Activated T-cell treated with anti-CD3 and anti-CD28 coated beads, Interleukin-2, amount 50 U/mL, for 4 hours (primary cell): ENCODE results near the gene PPFIBP1. TPM values are rescaled to one million over a fixed set of nuclear protein-coding genes. Genes with fewer than 3 reads are reported as not detected.

ENCODE experiments used
- ATAC-seq, 2 donors: fragments of 200-7000 bp; cut with Tn5 transposase; one replicate each; pipeline ENCODE4 v1.10.0; 2021
- DNase-seq: peaks from one replicate; pipeline ENCODE4 v3.0.0-alpha.2; 2020
- H3K27me3 Mint-ChIP-seq: one replicate; pipeline ENCODE4 v1.8.0; 2021; ENCODE audit warnings: low read depth, mixed read lengths
- H3K36me3 Mint-ChIP-seq: one replicate; pipeline ENCODE4 v1.8.0; 2022; ENCODE audit warnings: mixed read lengths; ENCODE audit not compliant: insufficient read depth
- H3K4me1 Mint-ChIP-seq: one replicate; pipeline ENCODE4 v1.8.0; 2021; ENCODE audit warnings: low read depth, mixed read lengths
- H3K4me3 Mint-ChIP-seq: one replicate; pipeline ENCODE4 v1.8.0; 2021; ENCODE audit warnings: mild to moderate bottlenecking, moderate library complexity, mixed read lengths
- H3K9me3 Mint-ChIP-seq: one replicate; pipeline ENCODE4 v1.8.0; 2021; ENCODE audit warnings: mixed read lengths
- total RNA-seq, 3 donors: library from RNA; stranded (reverse); gene quantifications; one replicate each; pipeline ENCODE4 v1.2.1, GENCODE V29; 2021

The PPFIBP1 gene
- total RNA-seq, 3 donors from 2014 or later: 7.4 to 11.6 (median 10.9) TPM

DNA sequence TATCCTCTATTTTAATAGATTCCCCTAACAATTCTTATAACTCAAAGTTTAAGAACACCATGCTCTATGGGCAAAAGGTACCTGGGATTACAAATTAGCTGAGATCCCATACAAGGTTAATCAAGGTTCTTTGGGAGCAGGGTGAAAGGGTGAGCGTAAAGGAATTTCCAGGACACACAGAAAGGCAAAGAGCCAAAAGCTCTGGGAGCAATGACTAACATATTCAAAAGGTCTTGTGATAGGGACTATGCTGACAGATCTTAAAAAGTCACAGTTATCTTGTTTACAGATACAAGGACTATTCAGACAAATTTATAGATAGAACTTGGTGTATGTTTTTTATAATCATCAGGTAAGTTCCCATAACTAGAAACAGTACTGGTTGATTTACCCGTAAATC is 19.5 kb upstream of the PPFIBP1 start:
- Mint-ChIP-seq H3K36me3 (no peaks in the 10 kb centered on the region), H3K4me3 (no peak overlapping the region), H3K27me3 (peaks cover 12% of the 10 kb centered on the region), H3K9me3 (peaks cover 3% of the 10 kb centered on the region), H3K4me1 (peaks cover 9% of the 10 kb centered on the region)
- no peak for ATAC-seq
- no peak for DNase-seq

DNA sequence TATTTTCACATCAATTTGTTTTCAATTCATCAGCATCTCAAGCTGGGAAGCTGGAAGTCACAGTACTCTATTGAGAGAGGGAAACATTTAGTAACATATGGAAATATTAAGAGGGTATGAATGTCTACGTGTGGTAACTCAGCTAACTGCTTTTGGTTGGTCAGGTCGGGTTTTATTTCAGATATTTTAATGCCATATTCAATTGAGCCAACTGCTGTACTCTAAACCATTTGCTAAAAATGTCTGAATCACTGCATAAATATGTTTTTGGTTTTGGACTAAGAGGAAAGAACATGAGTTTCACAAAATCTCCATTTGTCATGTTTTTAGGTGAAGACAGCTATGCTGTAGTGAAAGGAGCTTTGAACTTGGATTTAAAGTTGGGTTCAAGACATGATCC is 18.9 kb upstream of the PPFIBP1 start:
- H3K27me3 Mint-ChIP-seq: peaks cover 9% of the 10 kb centered on the region
- H3K4me1 Mint-ChIP-seq: peaks cover 9% of the 10 kb centered on the region
- H3K4me3 Mint-ChIP-seq: no peak overlapping the region
- peaks cover 3% of the 10 kb centered on the region for H3K9me3 Mint-ChIP-seq
- no peaks in the 10 kb centered on the region for H3K36me3 Mint-ChIP-seq
- ATAC-seq (no peak), DNase-seq (no peak)

DNA sequence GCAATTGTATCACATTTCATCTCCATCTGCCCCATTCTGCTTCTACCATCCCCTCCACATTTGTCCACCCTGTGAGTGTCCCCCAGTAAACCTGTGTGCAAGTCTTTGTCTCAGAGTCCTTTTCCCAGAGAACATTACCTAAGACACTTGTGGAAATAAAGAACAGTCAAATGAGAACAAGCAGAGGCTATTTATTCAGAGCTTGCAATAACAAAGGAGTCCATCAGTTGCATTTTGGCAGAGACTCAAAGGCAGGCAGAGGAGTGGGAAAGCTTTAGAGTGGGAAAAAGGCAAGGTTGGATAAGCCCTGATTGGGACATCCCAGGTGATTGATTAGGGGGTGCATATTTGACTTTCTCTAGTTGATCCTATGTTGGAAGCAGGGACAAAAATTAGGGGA is 18.2 kb upstream of the PPFIBP1 start:
- H3K4me1 Mint-ChIP-seq: peaks cover 9% of the 10 kb centered on the region

DNA sequence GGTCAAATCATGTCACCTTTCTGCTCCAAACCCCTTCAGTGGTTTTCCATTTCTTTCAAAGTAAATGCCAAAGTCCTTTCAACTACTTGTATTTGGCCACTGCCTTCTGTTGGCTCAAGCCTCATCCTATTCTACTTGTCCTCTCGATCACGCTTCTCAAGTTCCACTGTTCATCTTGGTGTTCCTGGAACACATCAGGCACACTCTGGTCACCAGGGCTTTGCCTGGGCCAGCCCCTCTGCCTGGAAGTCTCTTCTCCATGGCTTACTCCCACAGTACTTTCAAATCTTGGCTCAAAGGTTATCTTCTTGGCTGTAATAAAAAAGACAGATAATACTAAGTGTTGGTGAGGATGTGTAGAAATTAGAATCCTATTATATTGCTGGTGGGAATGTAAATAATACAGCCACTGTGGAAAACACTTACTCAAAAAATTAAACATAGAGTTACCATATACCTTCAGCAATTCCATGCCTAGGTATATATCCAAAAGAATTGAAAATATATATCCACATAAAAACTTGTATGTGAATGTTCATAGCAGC is 17.3 kb upstream of the PPFIBP1 start:
- no peak for ATAC-seq
- H3K4me1 Mint-ChIP-seq: peaks cover 8% of the 10 kb centered on the region
- H3K9me3 Mint-ChIP-seq: peaks cover 3% of the 10 kb centered on the region
- DNase-seq: no peak
- H3K4me3 Mint-ChIP-seq: no peak overlapping the region
- H3K27me3 Mint-ChIP-seq: peaks cover 6% of the 10 kb centered on the region
- H3K36me3 Mint-ChIP-seq: no peaks in the 10 kb centered on the region

More for the DNA sequence above, 18.2 kb upstream of the PPFIBP1 start:
- Mint-ChIP-seq H3K9me3 (peaks cover 3% of the 10 kb centered on the region), H3K27me3 (peaks cover 9% of the 10 kb centered on the region), H3K36me3 (no peaks in the 10 kb centered on the region), H3K4me3 (no peak overlapping the region)
- ATAC-seq (no peak), DNase-seq (no peak)

DNA sequence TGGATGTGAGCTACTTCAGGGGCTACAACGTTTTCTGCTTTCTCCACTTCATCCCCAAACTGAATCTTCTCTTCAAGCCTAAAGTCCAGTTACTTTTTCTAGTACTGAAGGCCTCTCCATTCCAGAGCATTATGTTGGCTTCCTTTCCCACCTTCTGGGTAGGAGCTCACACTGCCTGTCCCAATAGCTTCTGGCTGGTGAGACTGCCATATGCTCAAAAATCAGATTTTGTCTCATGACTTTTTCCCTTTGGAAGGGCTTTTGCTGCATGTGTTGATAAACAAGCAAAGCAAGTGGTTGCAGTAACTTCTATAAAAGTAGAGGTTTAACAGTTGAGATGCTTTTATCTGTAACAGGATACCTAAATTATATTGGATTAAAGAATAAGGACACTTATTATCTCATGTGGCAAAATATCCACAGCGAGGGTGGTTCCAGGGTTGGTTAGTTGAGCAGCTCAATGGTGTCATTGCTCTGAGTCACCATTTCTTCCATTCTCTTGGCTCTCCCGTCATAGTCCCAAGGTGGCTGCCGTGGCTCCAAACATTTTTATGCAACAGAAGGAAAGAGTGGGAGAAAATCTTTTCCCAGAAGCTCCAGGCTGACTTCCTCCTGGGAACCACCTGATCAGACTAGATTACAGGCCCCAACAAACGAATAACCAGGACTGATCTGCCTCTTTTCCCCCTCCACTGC is 15.1 kb upstream of the PPFIBP1 start:
- peaks cover 3% of the 10 kb centered on the region for H3K9me3 Mint-ChIP-seq
- H3K36me3 Mint-ChIP-seq: no peaks in the 10 kb centered on the region
- ATAC-seq (no peak), DNase-seq (no peak)
- H3K4me3 Mint-ChIP-seq: no peak overlapping the region
- peaks cover 2% of the 10 kb centered on the region for H3K27me3 Mint-ChIP-seq
- H3K4me1 Mint-ChIP-seq: no peaks in the 10 kb centered on the region

DNA sequence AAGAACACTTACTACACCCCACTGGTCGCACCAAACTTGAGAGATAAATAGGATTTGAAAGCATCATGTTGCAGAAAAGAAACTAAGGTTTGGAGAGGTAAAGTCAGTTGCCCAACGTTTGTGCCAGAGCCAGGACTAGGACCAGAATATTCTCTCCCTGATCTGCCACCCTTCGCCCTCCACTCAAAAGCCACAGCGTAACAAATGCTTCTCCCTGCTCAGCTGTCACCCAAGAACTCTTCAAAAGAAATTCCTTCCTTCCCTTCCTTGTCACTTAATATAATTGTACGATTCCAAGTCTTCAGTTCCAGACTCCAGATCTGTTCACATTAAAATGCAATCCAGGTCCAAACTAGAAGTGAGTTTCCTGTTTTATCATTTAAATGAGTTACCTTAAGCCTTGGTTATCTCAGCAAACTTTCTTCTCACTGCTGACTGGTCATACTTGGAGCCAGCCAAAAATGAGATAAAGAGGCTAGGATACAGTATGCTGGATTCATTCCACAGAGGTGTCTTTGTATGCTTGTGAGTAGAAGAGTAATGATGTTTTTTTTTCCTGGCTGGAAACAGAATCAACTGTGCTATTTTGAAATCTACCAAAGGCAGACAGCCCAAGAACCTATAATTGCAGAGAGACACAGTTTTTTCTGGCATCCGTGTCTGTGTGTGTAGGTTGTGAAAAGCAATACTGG is 12.8 kb upstream of the PPFIBP1 start:
- Mint-ChIP-seq H3K4me1 (no peaks in the 10 kb centered on the region), H3K27me3 (peaks cover 5% of the 10 kb centered on the region), H3K36me3 (no peaks in the 10 kb centered on the region), H3K4me3 (no peak overlapping the region), H3K9me3 (peaks cover 3% of the 10 kb centered on the region)
- ATAC-seq (no peak), DNase-seq (no peak)

DNA sequence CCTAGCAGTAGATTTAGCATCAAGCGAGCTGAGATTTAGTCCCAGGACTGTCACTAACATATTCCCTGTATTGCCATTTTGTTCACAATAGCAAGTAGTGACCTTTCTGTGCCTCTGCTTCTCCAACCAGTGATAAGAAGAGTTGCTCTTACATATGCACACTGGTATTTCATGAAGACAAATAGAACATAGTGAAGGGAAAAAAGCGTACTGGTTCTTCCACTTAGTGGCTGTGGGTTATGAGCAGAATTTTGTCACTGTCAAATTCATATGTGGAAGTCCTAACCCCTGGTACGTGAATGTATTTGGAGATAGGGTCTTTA is 12.3 kb upstream of the PPFIBP1 start:
- ATAC-seq: no peak
- peaks cover 7% of the 10 kb centered on the region for H3K27me3 Mint-ChIP-seq
- no peaks in the 10 kb centered on the region for H3K36me3 Mint-ChIP-seq
- H3K4me3 Mint-ChIP-seq: no peak overlapping the region
- no peak for DNase-seq
- peaks cover 2% of the 10 kb centered on the region for H3K9me3 Mint-ChIP-seq
- H3K4me1 Mint-ChIP-seq: no peaks in the 10 kb centered on the region

DNA sequence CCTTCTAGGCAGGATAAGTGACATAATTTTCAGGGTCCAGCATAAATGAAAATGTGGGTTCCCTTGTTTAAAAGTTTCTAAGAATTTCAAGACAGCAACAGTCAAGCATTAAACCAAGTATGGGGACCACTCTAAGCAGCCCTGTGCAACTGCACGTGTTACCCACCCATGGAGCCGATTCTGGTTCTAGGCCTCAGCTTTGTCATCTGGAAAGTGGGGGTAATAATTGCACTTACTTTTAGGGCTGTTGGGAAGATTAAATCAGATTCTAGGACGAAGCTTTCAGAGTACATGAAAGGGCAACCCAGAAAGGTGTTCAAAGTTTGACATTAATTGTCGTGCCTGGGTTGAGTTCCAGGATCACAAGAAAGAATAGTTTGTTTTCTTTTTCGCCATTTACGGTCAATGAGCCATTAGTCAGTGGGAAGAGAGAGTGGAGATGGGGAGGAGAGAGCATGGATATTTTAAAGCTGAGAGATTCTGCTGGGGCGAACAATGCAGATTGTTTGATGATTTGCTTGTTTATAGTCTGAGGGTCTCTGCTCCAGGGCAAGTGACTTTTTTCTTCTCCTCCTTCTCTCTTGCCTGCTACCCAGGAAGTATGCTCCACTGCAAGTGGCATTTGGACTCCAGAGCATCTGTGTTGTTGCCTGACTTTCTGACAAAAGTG is 10.7 kb upstream of the PPFIBP1 start:
- ATAC-seq (no peak), DNase-seq (no peak)
- Mint-ChIP-seq H3K4me3 (no peak overlapping the region), H3K27me3 (peaks cover 16% of the 10 kb centered on the region), H3K36me3 (no peaks in the 10 kb centered on the region), H3K4me1 (no peaks in the 10 kb centered on the region), H3K9me3 (no peaks in the 10 kb centered on the region)

DNA sequence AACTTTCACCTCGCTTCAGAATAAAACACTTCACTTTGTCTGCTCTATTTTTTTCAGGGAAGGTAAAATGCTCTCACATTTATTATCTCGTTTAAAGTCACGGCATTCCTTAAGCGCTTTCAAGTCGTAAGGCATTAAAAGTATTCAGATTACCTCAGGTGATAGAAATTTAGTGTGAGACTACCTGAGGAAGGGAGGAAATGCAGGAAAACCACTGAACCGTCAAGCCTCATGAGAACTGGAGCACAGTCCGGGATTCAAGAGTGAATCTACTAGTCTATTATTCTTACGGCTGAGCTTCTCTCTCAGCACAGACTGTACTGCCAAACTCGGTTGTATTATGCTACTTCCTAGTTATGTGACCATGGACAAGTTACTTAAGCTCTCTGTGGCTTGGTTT is 8.3 kb upstream of the PPFIBP1 start:
- no peaks in the 10 kb centered on the region for H3K4me1 Mint-ChIP-seq
- H3K4me3 Mint-ChIP-seq: no peak overlapping the region
- no peak for ATAC-seq
- no peaks in the 10 kb centered on the region for H3K36me3 Mint-ChIP-seq
- H3K9me3 Mint-ChIP-seq: no peaks in the 10 kb centered on the region
- peaks cover 19% of the 10 kb centered on the region for H3K27me3 Mint-ChIP-seq
- no peak for DNase-seq

DNA sequence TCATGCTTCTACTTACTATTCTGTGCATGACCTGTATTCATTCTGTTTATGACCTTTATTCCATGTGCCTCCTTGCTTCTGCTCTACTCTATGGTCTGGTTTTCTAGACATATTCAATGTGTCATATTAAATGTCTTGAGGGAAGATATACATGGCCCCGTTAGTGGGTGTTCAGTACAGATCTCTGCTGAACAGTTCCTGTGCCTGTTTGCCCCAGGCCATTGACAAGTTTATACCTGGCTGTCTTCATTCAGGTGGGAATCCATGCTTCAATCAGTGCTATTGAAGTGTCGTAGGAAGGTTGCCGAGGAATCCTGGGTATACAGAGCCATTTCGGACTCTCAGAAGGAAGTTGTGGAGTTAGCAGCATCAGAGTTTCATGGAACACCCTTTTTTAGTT is 7.4 kb upstream of the PPFIBP1 start:
- no peaks in the 10 kb centered on the region for H3K36me3 Mint-ChIP-seq
- no peak overlapping the region for H3K4me3 Mint-ChIP-seq
- H3K9me3 Mint-ChIP-seq: no peaks in the 10 kb centered on the region
- peaks cover 2% of the 10 kb centered on the region for H3K4me1 Mint-ChIP-seq
- DNase-seq (no peak), ATAC-seq (no peak)
- H3K27me3 Mint-ChIP-seq: peaks cover 24% of the 10 kb centered on the region

DNA sequence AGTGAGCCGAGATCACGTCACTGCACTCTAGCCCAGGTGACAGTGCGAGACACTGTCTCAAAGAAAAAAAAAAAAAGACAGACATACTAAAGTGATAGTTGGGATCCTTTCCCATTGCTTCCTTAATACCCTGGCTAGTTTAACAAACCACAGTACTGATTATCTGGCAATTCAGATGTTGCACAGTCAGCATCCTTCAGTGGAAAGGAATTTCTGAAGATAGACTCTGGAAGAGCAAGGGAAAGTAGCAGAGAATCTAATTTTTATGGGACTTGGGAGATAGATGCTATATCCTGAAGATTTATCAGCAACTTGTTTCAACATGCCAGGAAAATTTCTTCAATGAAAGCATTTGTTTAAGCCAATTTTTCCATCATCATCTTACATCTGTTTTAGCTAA is 6.5 kb upstream of the PPFIBP1 start:
- ATAC-seq: no peak
- H3K4me3 Mint-ChIP-seq: no peak overlapping the region
- no peaks in the 10 kb centered on the region for H3K9me3 Mint-ChIP-seq
- no peak for DNase-seq
- peaks cover 8% of the 10 kb centered on the region for H3K4me1 Mint-ChIP-seq
- H3K36me3 Mint-ChIP-seq: no peaks in the 10 kb centered on the region
- peaks cover 24% of the 10 kb centered on the region for H3K27me3 Mint-ChIP-seq

DNA sequence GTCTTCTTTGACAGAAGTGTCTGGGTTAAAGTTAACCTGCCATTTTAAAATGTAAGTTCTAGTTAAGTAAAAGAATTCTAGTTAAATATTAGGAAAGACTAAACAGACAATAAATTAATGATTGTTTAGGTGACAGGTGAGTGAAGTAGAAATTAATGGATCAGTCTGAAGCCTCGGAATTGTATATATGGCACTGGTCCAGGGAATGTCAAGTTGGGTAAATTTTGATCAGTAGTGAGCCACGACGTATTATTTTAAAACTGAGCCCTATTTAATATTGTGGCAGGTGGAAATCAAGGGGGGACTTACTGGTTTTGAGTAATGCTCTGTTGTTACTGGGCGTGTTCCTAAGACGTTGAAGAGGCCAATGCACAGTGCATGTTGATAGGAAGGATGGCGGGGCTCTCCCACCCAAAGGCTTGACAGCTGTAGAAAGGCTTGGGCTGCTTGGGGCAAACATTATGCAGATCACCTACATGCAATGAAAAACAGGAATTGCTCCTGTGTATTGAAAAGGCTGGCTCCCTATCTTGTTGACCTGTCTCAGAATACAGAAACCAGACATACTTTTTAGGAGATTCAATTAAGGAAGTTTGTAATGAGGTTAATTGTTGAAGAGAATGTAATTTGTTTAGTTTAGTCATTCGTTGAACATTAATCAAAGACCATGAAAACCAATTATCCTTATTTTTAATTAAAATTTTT is 5.9 kb upstream of the PPFIBP1 start:
- Mint-ChIP-seq H3K27me3 (peaks cover 24% of the 10 kb centered on the region), H3K9me3 (no peaks in the 10 kb centered on the region), H3K36me3 (no peaks in the 10 kb centered on the region), H3K4me3 (no peak overlapping the region), H3K4me1 (peaks cover 11% of the 10 kb centered on the region)
- ATAC-seq (no peak), DNase-seq (no peak)

DNA sequence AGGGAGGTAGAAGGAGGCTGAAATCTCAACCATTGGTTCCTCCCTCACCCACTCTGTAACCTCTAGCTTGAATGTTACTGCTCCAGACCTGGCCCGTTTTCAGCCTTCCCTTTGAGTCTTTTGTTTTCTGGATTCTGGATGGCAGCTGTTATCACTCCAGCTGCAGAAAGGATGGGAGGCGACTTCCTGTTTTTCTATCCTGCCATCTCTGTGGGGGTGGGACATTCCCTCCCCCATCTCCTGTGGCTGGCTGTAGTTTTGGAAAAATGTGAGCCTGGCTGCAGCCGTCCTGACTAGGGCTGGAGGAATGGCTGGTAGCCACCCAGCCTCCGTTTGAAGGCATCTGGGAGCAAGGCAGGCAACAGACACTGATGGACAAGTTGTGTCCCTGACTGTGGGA is 2.9 kb upstream of the PPFIBP1 start:
- peaks cover 33% of the 10 kb centered on the region for H3K4me1 Mint-ChIP-seq
- no peaks in the 10 kb centered on the region for H3K36me3 Mint-ChIP-seq
- ATAC-seq: no peak
- H3K27me3 Mint-ChIP-seq: peaks cover 24% of the 10 kb centered on the region
- no peaks in the 10 kb centered on the region for H3K9me3 Mint-ChIP-seq
- DNase-seq: no peak
- H3K4me3 Mint-ChIP-seq: no peak overlapping the region

DNA sequence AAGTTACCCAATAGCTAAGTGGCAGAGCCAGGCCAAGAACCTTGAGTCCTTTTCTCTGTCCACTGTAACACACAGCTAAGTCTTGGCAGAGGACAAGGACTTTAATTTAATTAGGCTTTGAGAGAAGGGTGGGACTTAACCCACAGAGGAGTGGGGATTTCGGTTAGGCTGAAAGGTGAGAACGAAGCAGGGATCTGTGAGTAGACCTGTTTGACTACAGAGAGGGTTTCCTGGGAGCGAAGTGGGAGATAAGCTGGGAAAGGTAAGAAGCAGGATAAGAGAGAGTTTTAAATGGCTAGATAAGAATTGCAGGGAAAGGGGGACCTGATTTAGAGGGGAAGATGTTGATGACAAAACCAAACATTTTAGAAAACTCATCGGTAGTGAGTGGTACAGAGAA is 2.0 kb upstream of the PPFIBP1 start:
- no peak for DNase-seq
- no peak for ATAC-seq
- H3K27me3 Mint-ChIP-seq: peaks cover 18% of the 10 kb centered on the region
- H3K4me3 Mint-ChIP-seq: no peak overlapping the region
- no peaks in the 10 kb centered on the region for H3K9me3 Mint-ChIP-seq
- no peaks in the 10 kb centered on the region for H3K36me3 Mint-ChIP-seq
- H3K4me1 Mint-ChIP-seq: peaks cover 33% of the 10 kb centered on the region
